Chondrocyte (in vitro differentiated cells): ENCODE data around the gene SUCLG2. TPM values are rescaled to one million over a fixed set of nuclear protein-coding genes. Genes with fewer than 3 reads are reported as not detected.

Experiments used
- DNase-seq: peaks from one replicate; pipeline ENCODE4 v3.0.0; 2021; ENCODE audit warnings: mixed read lengths, low spot score
- H3K27ac Mint-ChIP-seq: one replicate; pipeline ENCODE4 v1.8.0; 2021; ENCODE audit warnings: mild to moderate bottlenecking, moderate library complexity, mixed read lengths; ENCODE audit not compliant: unreplicated experiment
- H3K27me3 Mint-ChIP-seq: 2 replicates; pipeline ENCODE4 v1.8.0; 2021; ENCODE audit warnings: low read depth, mixed read lengths
- H3K36me3 Mint-ChIP-seq: 2 replicates; pipeline ENCODE4 v1.8.0; 2021; ENCODE audit warnings: low read depth, mixed read lengths
- H3K4me1 Mint-ChIP-seq: 2 replicates; pipeline ENCODE4 v1.8.0; 2021; ENCODE audit warnings: low read depth, mild to moderate bottlenecking, mixed read lengths
- H3K4me3 Mint-ChIP-seq: one replicate; pipeline ENCODE4 v1.8.0; 2021; ENCODE audit warnings: mild to moderate bottlenecking, moderate library complexity, mixed read lengths; ENCODE audit not compliant: unreplicated experiment
- H3K9me3 Mint-ChIP-seq: 2 replicates; pipeline ENCODE4 v1.8.0; 2021; ENCODE audit warnings: low read depth, mixed read lengths
- CTCF ChIP-seq: fragments of 200-600 bp; sonication (generic); IDR thresholded peaks from 2 replicates; pipeline ENCODE4 v1.5.0; 2021; ENCODE audit warnings: antibody characterized with exemption, mild to moderate bottlenecking, moderate library complexity
- total RNA-seq: library from RNA; stranded (reverse); gene quantifications from 3 replicates; pipeline ENCODE4 v1.2.1, GENCODE V29; 2021

Gene SUCLG2
- total RNA-seq, 1 donor from 2014 or later = 24.3 TPM

GRCh38 chr3:67578416-67578815 is 76.0 kb downstream of the SUCLG2 start:
- H3K27me3 Mint-ChIP-seq = no peaks in the 10 kb centered on the region
- peaks cover 6% of the 10 kb centered on the region for H3K4me1 Mint-ChIP-seq
- H3K27ac Mint-ChIP-seq = peak overlapping the region; percentile 65
- no peak for TF ChIP-seq CTCF
- peaks cover 4% of the 10 kb centered on the region for H3K36me3 Mint-ChIP-seq
- H3K9me3 Mint-ChIP-seq = peaks cover 3% of the 10 kb centered on the region
- no peak overlapping the region for H3K4me3 Mint-ChIP-seq
- DNase-seq = no peak

DNA sequence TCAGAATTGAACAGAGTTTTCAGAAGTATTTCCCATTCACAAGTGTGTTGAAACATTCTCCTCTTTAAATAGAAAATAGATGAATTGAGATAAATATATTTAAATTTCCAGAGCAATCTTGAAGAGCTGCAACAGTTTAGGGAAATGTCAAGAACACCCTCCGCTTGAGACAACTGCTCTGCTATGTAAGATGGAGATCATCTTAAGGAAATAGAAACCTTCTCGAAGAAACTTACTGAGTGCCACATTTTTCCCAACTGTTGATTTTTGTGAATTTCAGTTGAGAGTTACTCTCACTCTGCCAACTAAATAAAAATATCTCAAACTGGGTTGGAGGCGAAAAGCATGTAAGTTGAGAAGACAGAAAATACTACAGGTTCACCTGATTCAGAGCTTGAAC is 78.0 kb downstream of the SUCLG2 start:
- DNase-seq = no peak
- no peak overlapping the region for H3K27ac Mint-ChIP-seq
- no peaks in the 10 kb centered on the region for H3K27me3 Mint-ChIP-seq
- peaks cover 6% of the 10 kb centered on the region for H3K4me1 Mint-ChIP-seq
- peaks cover 5% of the 10 kb centered on the region for H3K36me3 Mint-ChIP-seq
- peaks cover 3% of the 10 kb centered on the region for H3K9me3 Mint-ChIP-seq
- TF ChIP-seq CTCF = no peak
- no peak overlapping the region for H3K4me3 Mint-ChIP-seq

DNA sequence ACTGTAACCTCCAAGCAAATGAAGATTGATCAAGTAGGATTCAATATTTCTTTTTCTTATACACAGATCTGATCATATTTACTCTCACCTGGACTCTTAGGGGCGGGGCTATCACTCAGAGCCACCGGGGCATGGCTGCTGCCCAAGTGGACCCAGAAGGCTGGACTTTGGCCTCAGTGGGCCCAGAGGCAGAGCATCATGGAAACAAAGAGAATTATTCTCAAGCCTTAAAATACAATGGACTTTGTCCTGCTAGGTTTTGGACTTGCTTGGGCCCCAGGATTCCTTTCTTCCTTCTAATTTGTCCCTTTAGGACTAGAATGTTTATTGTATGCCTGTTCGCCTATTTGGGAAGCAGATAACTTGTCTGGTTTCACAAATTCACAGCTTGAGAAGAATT is 85.1 kb downstream of the SUCLG2 start:
- DNase-seq = no peak
- Mint-ChIP-seq H3K36me3 (peaks cover 7% of the 10 kb centered on the region), H3K4me3 (no peak overlapping the region), H3K4me1 (peaks cover under 1% of the 10 kb centered on the region), H3K27ac (no peak overlapping the region), H3K27me3 (no peaks in the 10 kb centered on the region), H3K9me3 (peaks cover 9% of the 10 kb centered on the region)
- no peak for TF ChIP-seq CTCF

- Mint-ChIP-seq H3K4me3 (no peak overlapping the region), H3K27ac (no peak overlapping the region), H3K9me3 (peaks cover 9% of the 10 kb centered on the region), H3K27me3 (no peaks in the 10 kb centered on the region), H3K4me1 (peaks cover 4% of the 10 kb centered on the region), H3K36me3 (peaks cover 6% of the 10 kb centered on the region)
- no peak for TF ChIP-seq CTCF
- no peak for DNase-seq
These were observed 86.5 kb downstream of the SUCLG2 start for GRCh38 chr3:67567893-67568292.

- DNase-seq = no peak
- H3K4me3 Mint-ChIP-seq = no peak overlapping the region
- H3K27me3 Mint-ChIP-seq = no peaks in the 10 kb centered on the region
- peaks cover 3% of the 10 kb centered on the region for H3K9me3 Mint-ChIP-seq
- peaks cover 3% of the 10 kb centered on the region for H3K36me3 Mint-ChIP-seq
- TF ChIP-seq CTCF = no peak
- peaks cover 4% of the 10 kb centered on the region for H3K4me1 Mint-ChIP-seq
- no peak overlapping the region for H3K27ac Mint-ChIP-seq
These were observed 89.4 kb downstream of the SUCLG2 start for GRCh38 chr3:67564973-67565372.
